Liver (tissue), 9 donors: Measurements from ENCODE around the gene PLCG2. TPM values are rescaled to one million over a fixed set of nuclear protein-coding genes. Genes with fewer than 3 reads are reported as not detected.

Source experiments
- DNase-seq: peaks from one replicate; pipeline ENCODE4 v3.0.0-alpha.2; 2017; ENCODE audit warnings: low spot score
- H3K27ac ChIP-seq, 2 donors: one replicate each; pipeline ENCODE4 v1.7.0; 2013; ENCODE audit warnings: inconsistent platforms in 2 of 2, low read length in 2 of 2, control low read depth in 1 of 2, low read depth in 1 of 2, mild to moderate bottlenecking in 1 of 2
- H3K27me3 ChIP-seq, 4 donors: one replicate each; pipeline versions ENCODE4 v1.6.1 to v1.7.0; 2013; ENCODE audit warnings: low read length in 3 of 4, inconsistent platforms in 1 of 4, mild to moderate bottlenecking in 1 of 4, moderate library complexity in 1 of 4; ENCODE audit not compliant: control insufficient read depth in 4 of 4, insufficient read depth in 4 of 4
- H3K36me3 ChIP-seq, 4 donors: one replicate each; pipeline versions ENCODE4 v1.6.1 to v1.7.0; 2013; ENCODE audit warnings: low read length in 3 of 4, mild to moderate bottlenecking in 3 of 4, low read depth in 1 of 4, moderate library complexity in 1 of 4; ENCODE audit not compliant: control insufficient read depth in 4 of 4, insufficient read depth in 3 of 4
- H3K4me1 ChIP-seq, 4 donors: one replicate each; pipeline versions ENCODE4 v1.6.1 to v1.7.0; 2013; ENCODE audit warnings: low read length in 3 of 4, mild to moderate bottlenecking in 3 of 4, moderate library complexity in 1 of 4; ENCODE audit not compliant: control insufficient read depth in 4 of 4, insufficient read depth in 4 of 4
- H3K4me3 ChIP-seq, 3 donors: one replicate each; pipeline versions ENCODE4 v1.6.1 to v1.7.0; 2013; ENCODE audit warnings: low read length in 3 of 3, control low read depth in 1 of 3, low read depth in 1 of 3, mild to moderate bottlenecking in 1 of 3
- H3K9ac ChIP-seq, 2 donors: one replicate each; pipeline ENCODE4 v1.7.0; 2013; ENCODE audit warnings: low read length in 2 of 2, mild to moderate bottlenecking in 2 of 2, moderate library complexity in 2 of 2, control low read depth in 1 of 2, low read depth in 1 of 2
- H3K9me3 ChIP-seq, 4 donors: one replicate each; pipeline versions ENCODE4 v1.6.1 to v1.7.0; 2013; ENCODE audit warnings: low read length in 3 of 4; ENCODE audit not compliant: control insufficient read depth in 4 of 4
- EGR1 ChIP-seq, 2 donors: IDR thresholded peaks; 2 replicates each; pipeline ENCODE4 v1.6.1; 2016 to 2018; ENCODE audit warnings: antibody characterized with exemption in 2 of 2, low read depth in 2 of 2
- FOXA1 ChIP-seq: IDR thresholded peaks from 2 replicates; pipeline ENCODE4 v1.6.1; 2016; ENCODE audit warnings: antibody characterized with exemption
- FOXA2 ChIP-seq: IDR thresholded peaks from 2 replicates; pipeline ENCODE4 v1.6.1; 2016; ENCODE audit warnings: antibody characterized with exemption
- GABPA ChIP-seq, 2 donors: IDR thresholded peaks in 1 of 2; conservative IDR thresholded peaks in 1 of 2; 2 replicates each; pipeline ENCODE4 v1.6.1; 2016; ENCODE audit warnings: antibody characterized with exemption in 2 of 2, mild to moderate bottlenecking in 1 of 2, moderate library complexity in 1 of 2
- HNF4A ChIP-seq, 2 donors: conservative IDR thresholded peaks; 2 replicates each; pipeline ENCODE4 v1.6.1; 2016; ENCODE audit warnings: antibody characterized with exemption in 2 of 2, mild to moderate bottlenecking in 2 of 2
- HNF4G ChIP-seq: IDR thresholded peaks from 2 replicates; pipeline ENCODE4 v1.6.1; 2016; ENCODE audit warnings: antibody characterized with exemption
- JUND ChIP-seq, 2 donors: IDR thresholded peaks; 2 replicates each; pipeline ENCODE4 v1.6.1; 2016; ENCODE audit warnings: antibody characterized with exemption in 2 of 2
- MAX ChIP-seq: IDR thresholded peaks from 2 replicates; pipeline ENCODE4 v1.6.1; 2016; ENCODE audit warnings: antibody characterized with exemption
- NR2F2 ChIP-seq: IDR thresholded peaks from 2 replicates; pipeline ENCODE4 v1.6.1; 2016; ENCODE audit warnings: antibody characterized with exemption
- RAD21 ChIP-seq, 2 donors: IDR thresholded peaks; 2 replicates each; pipeline ENCODE4 v1.6.1; 2016; ENCODE audit warnings: antibody characterized with exemption in 2 of 2, mild to moderate bottlenecking in 2 of 2
- RXRA ChIP-seq, 2 donors: IDR thresholded peaks; 2 replicates each; pipeline ENCODE4 v1.6.1; 2017 to 2018; ENCODE audit warnings: antibody characterized with exemption in 2 of 2, mild to moderate bottlenecking in 1 of 2
- SP1 ChIP-seq: IDR thresholded peaks from 2 replicates; pipeline ENCODE4 v1.6.1; 2018; ENCODE audit warnings: antibody characterized with exemption, mild to moderate bottlenecking
- TAF1 ChIP-seq: conservative IDR thresholded peaks from 2 replicates; pipeline ENCODE4 v1.6.1; 2016; ENCODE audit warnings: antibody characterized with exemption, mild to moderate bottlenecking
- YY1 ChIP-seq: IDR thresholded peaks from 2 replicates; pipeline ENCODE4 v1.6.1; 2016; ENCODE audit warnings: antibody characterized with exemption, mild to moderate bottlenecking
- WGBS: extraction: QIAGEN DNeasy Blood & Tissue Kit; methylation state at CpG from one replicate; pipeline ENCODE4 v1.1.7; 2013; 5-methylcytosine and 5-hydroxymethylcytosine counted together
- polyA plus RNA-seq, 2 donors: library from polyadenylated mRNA; stranded (reverse) in 1 of 2; unstranded in 1 of 2; fragments of 200-250 nt in 1 of 2; fragments of >200 nt in 1 of 2; fragmentation: Nextera tagmentation in 1 of 2; extraction: Ambion mirVana in 1 of 2; gene quantifications; one replicate each; pipeline versions ENCODE4 v1.2.1 to v1.2.3, GENCODE V29; 2013 to 2015
- total RNA-seq, 2 donors: library from RNA; depleted of rRNA; stranded (reverse); fragments of >200 nt; gene quantifications; one replicate each; pipeline ENCODE4 v1.2.3, GENCODE V29; 2014
- TF ChIP-seq, protein P1 (sequence below): IDR thresholded peaks from 2 replicates; pipeline ENCODE4 v1.6.1; 2016; ENCODE audit warnings: antibody characterized with exemption, mild to moderate bottlenecking
- TF ChIP-seq, protein P2 (sequence below): fragments of 150-350 bp; IDR thresholded peaks from 2 replicates; pipeline ENCODE4 v1.5.1; 2017; ENCODE audit warnings: improper control_type of control experiment, low read depth, low read length; ENCODE audit not compliant: missing input control
- donor health status: healthy.
- donor health status: healthy.
- donor health status: healthy.
- donor health status: healthy.
- donor health status: healthy.

Gene PLCG2
- total and polyA plus RNA-seq, 4 donors, result 7.1 to 21.6 (median 15.8) TPM

DNA sequence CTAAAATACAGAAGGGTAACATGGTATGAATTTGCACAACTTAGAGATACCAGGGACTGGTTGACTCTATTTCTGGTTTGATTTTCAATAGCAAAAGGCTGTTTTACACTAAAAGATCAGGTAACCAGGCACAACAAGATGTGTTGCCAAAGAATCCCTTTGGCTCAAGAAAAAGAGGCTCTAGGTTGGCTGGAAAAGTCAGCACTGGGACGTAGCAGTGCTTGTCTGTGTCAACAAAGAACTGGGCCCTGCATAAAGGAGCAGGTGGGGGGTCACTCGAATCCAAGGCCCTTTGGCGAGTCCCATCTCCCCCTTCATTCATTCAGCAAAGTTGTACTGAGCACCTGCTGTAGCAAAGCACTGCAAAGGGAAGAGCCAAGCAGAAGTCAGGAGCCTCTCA, 213.8 kb downstream of the PLCG2 start (continued):
- TF ChIP-seq HNF4G (no peak), GABPA (IDR thresholded peaks at IDR 0.05 in 1 of 2, conservative IDR thresholded peaks at IDR 0.05 in 1 of 2) (no peak), HNF4A (conservative IDR thresholded peaks at IDR 0.05) (no peak)

GRCh38 chr16:81994485-81994884, 215.4 kb downstream of the PLCG2 start:
- no peak overlapping the region for H3K4me3 ChIP-seq
- H3K9me3 ChIP-seq, result no peaks in the 10 kb centered on the region
- TF ChIP-seq MAX (no peak), RAD21 (IDR thresholded peaks at IDR 0.05) (peak in 1 of 2 donors; percentile 43)
- TF ChIP-seq, protein P1, sequence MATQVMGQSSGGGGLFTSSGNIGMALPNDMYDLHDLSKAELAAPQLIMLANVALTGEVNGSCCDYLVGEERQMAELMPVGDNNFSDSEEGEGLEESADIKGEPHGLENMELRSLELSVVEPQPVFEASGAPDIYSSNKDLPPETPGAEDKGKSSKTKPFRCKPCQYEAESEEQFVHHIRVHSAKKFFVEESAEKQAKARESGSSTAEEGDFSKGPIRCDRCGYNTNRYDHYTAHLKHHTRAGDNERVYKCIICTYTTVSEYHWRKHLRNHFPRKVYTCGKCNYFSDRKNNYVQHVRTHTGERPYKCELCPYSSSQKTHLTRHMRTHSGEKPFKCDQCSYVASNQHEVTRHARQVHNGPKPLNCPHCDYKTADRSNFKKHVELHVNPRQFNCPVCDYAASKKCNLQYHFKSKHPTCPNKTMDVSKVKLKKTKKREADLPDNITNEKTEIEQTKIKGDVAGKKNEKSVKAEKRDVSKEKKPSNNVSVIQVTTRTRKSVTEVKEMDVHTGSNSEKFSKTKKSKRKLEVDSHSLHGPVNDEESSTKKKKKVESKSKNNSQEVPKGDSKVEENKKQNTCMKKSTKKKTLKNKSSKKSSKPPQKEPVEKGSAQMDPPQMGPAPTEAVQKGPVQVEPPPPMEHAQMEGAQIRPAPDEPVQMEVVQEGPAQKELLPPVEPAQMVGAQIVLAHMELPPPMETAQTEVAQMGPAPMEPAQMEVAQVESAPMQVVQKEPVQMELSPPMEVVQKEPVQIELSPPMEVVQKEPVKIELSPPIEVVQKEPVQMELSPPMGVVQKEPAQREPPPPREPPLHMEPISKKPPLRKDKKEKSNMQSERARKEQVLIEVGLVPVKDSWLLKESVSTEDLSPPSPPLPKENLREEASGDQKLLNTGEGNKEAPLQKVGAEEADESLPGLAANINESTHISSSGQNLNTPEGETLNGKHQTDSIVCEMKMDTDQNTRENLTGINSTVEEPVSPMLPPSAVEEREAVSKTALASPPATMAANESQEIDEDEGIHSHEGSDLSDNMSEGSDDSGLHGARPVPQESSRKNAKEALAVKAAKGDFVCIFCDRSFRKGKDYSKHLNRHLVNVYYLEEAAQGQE, result no peak
- H3K9ac ChIP-seq, result no peak overlapping the region
- H3K36me3 ChIP-seq, result peaks cover 0 to 14% (median 8%) of the 10 kb centered on the region in 4 donors
- DNase-seq, result no peak
- H3K4me1 ChIP-seq, result no peaks in the 10 kb centered on the region
- WGBS, result 90% methylated on average over 5 of the region's 5 CpGs
- H3K27ac ChIP-seq, result no peak overlapping the region
- no peaks in the 10 kb centered on the region for H3K27me3 ChIP-seq

GRCh38 chr16:81995651-81996050, 216.6 kb downstream of the PLCG2 start:
- H3K4me1 ChIP-seq, result no peaks in the 10 kb centered on the region
- H3K9me3 ChIP-seq, result no peaks in the 10 kb centered on the region
- H3K9ac ChIP-seq, result no peak overlapping the region
- H3K4me3 ChIP-seq, result no peak overlapping the region
- WGBS, result 77% methylated on average over 3 of the region's 3 CpGs
- DNase-seq, result no peak
- H3K27me3 ChIP-seq, result no peaks in the 10 kb centered on the region
- TF ChIP-seq HNF4A (conservative IDR thresholded peaks at IDR 0.05) (no peak), RXRA (IDR thresholded peaks at IDR 0.05) (no peak), YY1 (no peak), SP1 (no peak), HNF4G (no peak), EGR1 (IDR thresholded peaks at IDR 0.05; ENCODE audit: low read depth in 2 of 2) (no peak), FOXA2 (no peak), FOXA1 (no peak), NR2F2 (no peak), TAF1 (no peak), JUND (IDR thresholded peaks at IDR 0.05) (no peak), GABPA (IDR thresholded peaks at IDR 0.05 in 1 of 2, conservative IDR thresholded peaks at IDR 0.05 in 1 of 2) (no peak)
- TF ChIP-seq, protein P1, result no peak
- TF ChIP-seq, protein P2, sequence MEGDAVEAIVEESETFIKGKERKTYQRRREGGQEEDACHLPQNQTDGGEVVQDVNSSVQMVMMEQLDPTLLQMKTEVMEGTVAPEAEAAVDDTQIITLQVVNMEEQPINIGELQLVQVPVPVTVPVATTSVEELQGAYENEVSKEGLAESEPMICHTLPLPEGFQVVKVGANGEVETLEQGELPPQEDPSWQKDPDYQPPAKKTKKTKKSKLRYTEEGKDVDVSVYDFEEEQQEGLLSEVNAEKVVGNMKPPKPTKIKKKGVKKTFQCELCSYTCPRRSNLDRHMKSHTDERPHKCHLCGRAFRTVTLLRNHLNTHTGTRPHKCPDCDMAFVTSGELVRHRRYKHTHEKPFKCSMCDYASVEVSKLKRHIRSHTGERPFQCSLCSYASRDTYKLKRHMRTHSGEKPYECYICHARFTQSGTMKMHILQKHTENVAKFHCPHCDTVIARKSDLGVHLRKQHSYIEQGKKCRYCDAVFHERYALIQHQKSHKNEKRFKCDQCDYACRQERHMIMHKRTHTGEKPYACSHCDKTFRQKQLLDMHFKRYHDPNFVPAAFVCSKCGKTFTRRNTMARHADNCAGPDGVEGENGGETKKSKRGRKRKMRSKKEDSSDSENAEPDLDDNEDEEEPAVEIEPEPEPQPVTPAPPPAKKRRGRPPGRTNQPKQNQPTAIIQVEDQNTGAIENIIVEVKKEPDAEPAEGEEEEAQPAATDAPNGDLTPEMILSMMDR, result no peak
- H3K36me3 ChIP-seq, result peaks cover 0 to 22% (median 14%) of the 10 kb centered on the region in 4 donors
- H3K27ac ChIP-seq, result no peak overlapping the region
